Measurements from ENCODE around the gene HIGD1B.
"Not testable (repeated sequence)": the region's sequence is repeated elsewhere in the genome, so short reads cannot be mapped to it uniquely, and the experiment has no call there.

Gene HIGD1B

DNA sequence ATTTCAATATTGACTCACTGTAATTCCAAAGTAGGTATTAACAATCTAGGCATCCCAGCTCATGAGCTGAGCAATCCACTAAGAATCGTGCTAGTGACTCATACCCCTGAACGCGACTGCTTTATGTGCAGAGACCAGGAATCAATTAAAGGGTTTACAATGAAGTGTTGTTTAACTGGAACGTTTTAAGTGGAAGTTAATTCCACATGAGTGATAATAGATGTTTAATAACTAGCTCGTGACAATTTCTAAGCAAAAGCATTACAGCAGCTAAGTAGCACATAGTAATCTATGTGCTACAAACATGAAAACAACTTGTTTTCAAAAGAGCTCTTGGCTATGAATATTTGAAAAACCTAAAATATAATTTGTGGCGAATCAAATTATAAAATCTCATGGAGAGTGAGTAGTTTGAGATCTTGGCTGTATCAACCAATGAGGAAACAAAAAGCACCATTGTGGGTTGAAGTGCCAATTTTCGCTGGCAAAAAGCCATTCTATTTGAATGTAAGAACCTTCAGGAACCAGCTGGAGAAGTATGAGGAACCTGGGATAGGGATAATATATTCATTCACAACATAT is 27.0 kb upstream of the HIGD1B start:
- WGBS (ENCODE audit: insufficient coverage, insufficient read length), result no CpG with 5 or more reads among the region's 7 CpGs
- H3K9me3 ChIP-seq (ENCODE audit: control insufficient read depth, insufficient read depth, low read length), result no peaks in the 10 kb centered on the region
- no peaks in the 10 kb centered on the region for H3K27me3 ChIP-seq (ENCODE audit: control insufficient read depth, insufficient read depth, low read length)
- H3K36me3 ChIP-seq (ENCODE audit: control insufficient read depth, insufficient read depth, low read length), result no peaks in the 10 kb centered on the region
- H3K4me1 ChIP-seq (ENCODE audit: control insufficient read depth, insufficient read depth, low read length), result no peaks in the 10 kb centered on the region
- H3K4me3 ChIP-seq (ENCODE audit: low read length), result no peak overlapping the region
- no peak overlapping the region for H3K27ac ChIP-seq (ENCODE audit: low read length)
- DNase-seq (ENCODE audit: low read depth, low spot score), result no peak

DNA sequence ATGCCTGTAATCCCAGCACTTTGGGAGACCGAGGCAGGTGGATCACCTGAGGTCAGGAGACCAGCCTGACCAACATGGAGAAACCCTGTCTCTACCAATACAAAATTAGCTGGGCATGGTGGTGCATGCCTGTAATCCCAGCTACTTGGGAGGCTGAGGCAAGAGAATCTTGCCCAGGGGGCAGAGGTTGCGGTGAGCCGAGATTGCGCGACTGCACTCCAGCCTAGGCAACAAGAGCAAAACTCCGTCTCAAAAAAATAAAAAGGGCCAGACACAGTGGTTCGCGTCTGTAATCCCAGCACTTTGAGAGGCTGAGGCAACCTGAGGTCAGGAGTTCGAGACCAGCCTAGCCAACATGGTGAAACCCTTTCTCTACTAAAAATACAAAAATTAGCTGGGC is 22.4 kb upstream of the HIGD1B start:
- DNase-seq (ENCODE audit: low read depth, low spot score); H3K36me3 ChIP-seq (ENCODE audit: control insufficient read depth, insufficient read depth, low read length); H3K4me3 ChIP-seq (ENCODE audit: low read length); H3K4me1 ChIP-seq (ENCODE audit: control insufficient read depth, insufficient read depth, low read length); H3K9me3 ChIP-seq (ENCODE audit: control insufficient read depth, insufficient read depth, low read length); H3K27me3 ChIP-seq (ENCODE audit: control insufficient read depth, insufficient read depth, low read length); H3K27ac ChIP-seq (ENCODE audit: low read length): not testable (repeated sequence)
- WGBS (ENCODE audit: insufficient coverage, insufficient read length), result no CpG with 5 or more reads among the region's 9 CpGs

DNA sequence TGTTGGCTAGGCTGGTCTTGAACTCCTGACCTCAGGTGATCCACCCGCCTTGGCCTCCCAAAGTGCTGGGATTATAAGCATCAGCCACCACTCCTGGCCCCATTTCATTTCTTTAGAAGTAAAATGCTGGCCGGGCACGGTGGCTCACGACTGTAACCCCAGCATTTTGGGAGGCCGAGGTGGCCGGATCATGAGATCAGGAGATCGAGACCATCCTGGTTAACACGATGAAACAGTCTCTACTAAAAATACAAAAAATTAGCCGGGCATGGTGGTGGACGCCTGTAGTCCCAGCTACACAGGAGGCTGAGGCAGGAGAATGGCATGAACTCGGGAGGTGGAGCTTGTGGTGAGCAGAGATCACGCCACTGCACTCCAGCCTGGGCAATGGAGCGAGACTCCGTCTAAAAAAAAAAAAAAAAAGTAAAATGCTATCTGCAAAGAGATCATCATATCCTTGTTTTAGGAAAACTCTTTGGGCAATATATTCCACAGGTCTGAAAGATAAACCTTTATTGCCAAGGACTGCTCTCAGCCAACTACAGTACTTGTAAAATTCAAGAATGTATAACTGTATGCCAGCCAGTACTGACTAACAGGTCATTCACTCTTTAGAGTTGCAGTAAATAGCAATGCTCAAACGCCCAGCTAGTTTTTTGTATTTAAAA is 21.4 kb upstream of the HIGD1B start:
- no CpG with 5 or more reads among the region's 15 CpGs for WGBS (ENCODE audit: insufficient coverage, insufficient read length)
- Histone ChIP-seq H3K9me3 (ENCODE audit: control insufficient read depth, insufficient read depth, low read length) (no peaks in the 10 kb centered on the region), H3K4me3 (ENCODE audit: low read length) (no peak overlapping the region), H3K27me3 (ENCODE audit: control insufficient read depth, insufficient read depth, low read length) (no peaks in the 10 kb centered on the region), H3K36me3 (ENCODE audit: control insufficient read depth, insufficient read depth, low read length) (no peaks in the 10 kb centered on the region), H3K4me1 (ENCODE audit: control insufficient read depth, insufficient read depth, low read length) (no peaks in the 10 kb centered on the region), H3K27ac (ENCODE audit: low read length) (no peak overlapping the region)
- DNase-seq (ENCODE audit: low read depth, low spot score), result no peak

DNA sequence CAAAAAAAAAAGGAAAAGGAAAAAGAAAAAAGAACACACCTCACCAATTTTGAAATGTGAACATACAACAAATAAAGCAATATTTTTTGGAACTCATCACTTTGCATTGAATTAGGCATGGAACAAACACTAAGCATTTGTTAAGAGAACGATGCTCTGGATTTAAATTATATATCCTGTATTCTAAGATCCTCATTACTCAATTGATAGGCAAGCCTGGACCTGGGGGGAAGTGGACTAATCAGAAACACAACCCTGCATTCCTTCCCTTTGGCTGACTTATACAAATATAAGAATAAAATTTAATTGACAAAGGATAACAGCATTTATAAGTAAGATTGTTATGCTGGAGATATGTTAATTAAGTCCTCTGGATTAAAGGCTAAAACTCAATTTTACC is 19.8 kb upstream of the HIGD1B start:
- Histone ChIP-seq H3K9me3 (ENCODE audit: control insufficient read depth, insufficient read depth, low read length) (no peaks in the 10 kb centered on the region), H3K4me1 (ENCODE audit: control insufficient read depth, insufficient read depth, low read length) (no peaks in the 10 kb centered on the region), H3K27me3 (ENCODE audit: control insufficient read depth, insufficient read depth, low read length) (no peaks in the 10 kb centered on the region), H3K36me3 (ENCODE audit: control insufficient read depth, insufficient read depth, low read length) (no peaks in the 10 kb centered on the region), H3K27ac (ENCODE audit: low read length) (no peak overlapping the region), H3K4me3 (ENCODE audit: low read length) (no peak overlapping the region)
- WGBS (ENCODE audit: insufficient coverage, insufficient read length), result no CpG with 5 or more reads among the region's 1 CpG
- DNase-seq (ENCODE audit: low read depth, low spot score), result no peak

DNA sequence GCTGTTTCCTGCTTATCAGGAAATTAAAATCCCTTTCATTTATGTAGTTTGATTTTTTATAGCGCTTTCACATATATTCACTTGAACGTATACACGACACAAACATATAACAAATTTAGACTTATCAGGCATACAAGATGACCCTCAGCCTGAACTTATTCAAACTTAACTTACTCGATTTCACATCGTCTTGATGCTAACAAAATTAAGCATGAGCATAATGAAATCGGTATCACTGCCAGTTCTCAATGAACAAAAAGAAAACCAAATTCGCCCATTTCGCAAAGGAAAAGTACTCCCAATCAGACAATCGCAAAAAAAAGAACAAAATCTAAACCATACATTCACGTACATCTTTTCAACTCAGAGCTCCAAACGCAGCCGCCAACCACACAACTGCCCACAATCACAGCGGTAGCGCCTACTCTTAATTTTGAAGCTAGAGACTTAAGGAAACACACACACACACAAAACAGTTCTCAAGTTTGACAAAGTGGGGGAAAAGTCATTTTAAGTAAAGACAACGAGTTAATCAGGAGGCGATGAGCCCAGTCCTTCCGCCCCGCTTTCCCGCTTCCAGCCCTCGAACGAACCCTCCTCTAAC is 18.7 kb upstream of the HIGD1B start:
- WGBS (ENCODE audit: insufficient coverage, insufficient read length), result no CpG with 5 or more reads among the region's 21 CpGs
- Histone ChIP-seq H3K4me1 (ENCODE audit: control insufficient read depth, insufficient read depth, low read length) (no peaks in the 10 kb centered on the region), H3K9me3 (ENCODE audit: control insufficient read depth, insufficient read depth, low read length) (no peaks in the 10 kb centered on the region), H3K4me3 (ENCODE audit: low read length) (peak overlapping the region; percentile 96), H3K27ac (ENCODE audit: low read length) (no peak overlapping the region), H3K36me3 (ENCODE audit: control insufficient read depth, insufficient read depth, low read length) (no peaks in the 10 kb centered on the region), H3K27me3 (ENCODE audit: control insufficient read depth, insufficient read depth, low read length) (no peaks in the 10 kb centered on the region)
- DNase-seq (ENCODE audit: low read depth, low spot score), result no peak

DNA sequence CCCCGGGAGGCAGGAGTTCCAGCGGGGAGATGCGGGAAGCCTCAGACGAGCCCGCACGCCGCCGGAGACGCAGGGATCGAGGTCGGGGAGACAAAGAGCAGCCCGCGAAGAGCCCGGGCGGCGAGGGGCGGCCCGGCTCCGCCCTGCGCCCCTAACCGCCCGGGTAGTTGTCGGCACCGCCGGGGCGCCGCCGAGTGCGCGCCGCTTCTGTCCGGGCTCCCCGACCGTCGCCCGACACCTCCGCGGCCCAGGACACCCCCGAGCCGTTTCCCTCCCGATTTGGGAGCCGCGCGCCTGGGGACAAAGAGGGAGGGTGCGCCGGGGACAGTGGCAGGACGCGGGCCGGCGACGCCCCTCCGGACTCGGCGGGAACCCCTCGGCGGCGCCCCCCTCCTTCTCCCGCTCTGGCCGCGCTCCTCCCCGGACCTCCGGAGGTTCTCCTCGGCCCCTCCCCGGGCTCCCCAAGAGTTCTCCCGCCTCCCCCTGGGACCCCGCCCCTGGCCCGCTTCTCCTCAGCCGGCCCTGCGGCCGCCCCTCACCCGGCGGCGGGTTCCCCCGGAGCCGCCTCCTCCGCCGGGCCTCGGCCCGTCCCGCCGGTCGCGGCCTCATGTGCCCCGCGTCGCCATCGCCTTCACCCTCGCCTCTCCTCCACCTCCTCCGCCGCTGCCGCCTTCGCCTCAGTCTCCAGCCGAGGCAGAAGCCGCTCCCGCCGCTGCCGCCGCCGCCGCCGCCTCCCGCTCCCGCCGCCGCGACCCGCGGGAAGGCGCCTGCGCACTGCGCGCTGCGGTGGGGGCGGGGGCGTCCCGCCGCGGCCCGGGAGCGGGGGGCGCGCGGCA is 17.9 kb upstream of the HIGD1B start, which contains the start of gene GJC1:
Gene GJC1 (minus strand): TSS at position 765 of the 836 bp plus-strand sequence. CDS start 24,470 bp downstream, outside the sequence.
- WGBS (ENCODE audit: insufficient coverage, insufficient read length), result no CpG with 5 or more reads among the region's 123 CpGs
- Histone ChIP-seq H3K4me1 (ENCODE audit: control insufficient read depth, insufficient read depth, low read length) (no peaks in the 10 kb centered on the region), H3K27ac (ENCODE audit: low read length) (no peak within 1 kb of the TSS), H3K27me3 (ENCODE audit: control insufficient read depth, insufficient read depth, low read length) (no peaks in the 10 kb centered on the region), H3K4me3 (ENCODE audit: low read length) (peak within 1 kb of the TSS; percentile 96), H3K9me3 (ENCODE audit: control insufficient read depth, insufficient read depth, low read length) (no peaks in the 10 kb centered on the region), H3K36me3 (ENCODE audit: control insufficient read depth, insufficient read depth, low read length) (no peaks in the 10 kb centered on the region)
- DNase-seq (ENCODE audit: low read depth, low spot score), result no peak

DNA sequence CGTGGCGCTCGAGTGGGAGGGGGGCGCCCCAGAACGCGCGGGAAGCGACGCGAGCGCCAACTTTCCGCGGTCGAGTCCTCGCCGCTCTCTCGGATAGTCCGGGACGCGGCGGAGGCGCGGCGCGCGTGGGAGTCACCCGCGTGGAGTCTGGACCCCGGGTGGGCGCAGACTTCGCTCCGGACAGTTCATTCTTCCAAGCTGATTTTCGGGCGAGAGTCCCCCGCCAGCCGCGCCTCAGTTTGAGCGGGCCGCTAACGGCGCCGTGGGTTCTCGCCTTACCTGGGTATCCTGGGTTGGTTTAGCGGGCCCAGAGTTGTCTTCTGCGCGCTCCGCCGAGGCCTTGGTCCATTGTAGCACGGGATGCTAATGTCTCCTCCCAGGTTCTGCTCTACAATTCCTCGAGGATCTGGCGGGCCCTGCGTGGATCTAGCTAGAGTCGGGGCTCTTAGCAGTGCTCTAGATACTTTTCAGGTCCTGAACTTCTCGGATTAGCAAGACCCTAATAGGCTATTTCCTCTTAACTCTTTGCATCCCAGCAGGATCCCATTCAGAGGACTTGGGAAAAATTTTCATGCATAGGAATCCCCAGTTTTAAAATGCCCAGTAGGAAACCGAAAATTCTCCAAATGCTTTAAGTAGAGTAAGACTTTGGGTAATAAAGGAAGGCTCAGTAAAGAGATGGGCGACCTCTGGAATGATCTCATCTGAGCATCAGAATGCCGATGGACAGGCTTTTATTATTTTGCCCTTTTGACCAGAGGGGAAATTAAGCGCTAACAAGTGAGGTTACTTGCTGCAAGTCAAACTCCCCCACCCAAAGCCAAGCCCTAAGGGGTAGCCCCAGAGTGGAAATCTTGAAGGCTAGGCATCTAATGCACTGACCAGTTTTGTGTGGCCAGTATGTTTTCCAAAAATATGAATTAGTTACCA is 17.1 kb upstream of the HIGD1B start:
- no peak overlapping the region for H3K27ac ChIP-seq (ENCODE audit: low read length)
- no peaks in the 10 kb centered on the region for H3K9me3 ChIP-seq (ENCODE audit: control insufficient read depth, insufficient read depth, low read length)
- no peaks in the 10 kb centered on the region for H3K4me1 ChIP-seq (ENCODE audit: control insufficient read depth, insufficient read depth, low read length)
- WGBS (ENCODE audit: insufficient coverage, insufficient read length), result no CpG with 5 or more reads among the region's 58 CpGs
- peak overlapping the region; percentile 96; the same call in 1 of the 2 replicates for H3K4me3 ChIP-seq (ENCODE audit: low read length)
- H3K36me3 ChIP-seq (ENCODE audit: control insufficient read depth, insufficient read depth, low read length), result no peaks in the 10 kb centered on the region
- peak; percentile 63 for DNase-seq (ENCODE audit: low read depth, low spot score)
- no peaks in the 10 kb centered on the region for H3K27me3 ChIP-seq (ENCODE audit: control insufficient read depth, insufficient read depth, low read length)

DNA sequence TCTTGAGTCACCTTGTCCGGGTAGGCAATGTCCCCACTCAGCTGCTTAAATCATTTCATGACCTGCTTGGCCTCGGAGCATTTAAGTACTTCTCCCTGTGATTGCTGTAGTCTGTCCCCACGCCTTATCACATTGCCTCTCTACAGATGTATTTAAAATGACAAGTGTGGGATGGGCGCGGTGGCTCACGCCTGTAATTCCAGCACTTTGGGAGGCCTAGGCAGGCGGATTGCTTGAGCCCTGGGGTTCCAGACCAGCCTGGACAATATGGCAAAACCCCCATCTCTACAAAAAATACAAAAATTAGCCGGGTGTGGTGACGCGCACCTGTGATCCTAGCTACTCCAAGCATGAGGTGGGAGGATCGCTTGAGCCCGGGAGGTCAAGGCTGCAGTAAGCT is 16.3 kb upstream of the HIGD1B start:
- no peaks in the 10 kb centered on the region for H3K9me3 ChIP-seq (ENCODE audit: control insufficient read depth, insufficient read depth, low read length)
- H3K27ac ChIP-seq (ENCODE audit: low read length), result no peak overlapping the region
- no peaks in the 10 kb centered on the region for H3K36me3 ChIP-seq (ENCODE audit: control insufficient read depth, insufficient read depth, low read length)
- H3K27me3 ChIP-seq (ENCODE audit: control insufficient read depth, insufficient read depth, low read length), result no peaks in the 10 kb centered on the region
- no peak for DNase-seq (ENCODE audit: low read depth, low spot score)
- H3K4me1 ChIP-seq (ENCODE audit: control insufficient read depth, insufficient read depth, low read length), result no peaks in the 10 kb centered on the region
- no peak overlapping the region for H3K4me3 ChIP-seq (ENCODE audit: low read length)
- no CpG with 5 or more reads among the region's 12 CpGs for WGBS (ENCODE audit: insufficient coverage, insufficient read length)

DNA sequence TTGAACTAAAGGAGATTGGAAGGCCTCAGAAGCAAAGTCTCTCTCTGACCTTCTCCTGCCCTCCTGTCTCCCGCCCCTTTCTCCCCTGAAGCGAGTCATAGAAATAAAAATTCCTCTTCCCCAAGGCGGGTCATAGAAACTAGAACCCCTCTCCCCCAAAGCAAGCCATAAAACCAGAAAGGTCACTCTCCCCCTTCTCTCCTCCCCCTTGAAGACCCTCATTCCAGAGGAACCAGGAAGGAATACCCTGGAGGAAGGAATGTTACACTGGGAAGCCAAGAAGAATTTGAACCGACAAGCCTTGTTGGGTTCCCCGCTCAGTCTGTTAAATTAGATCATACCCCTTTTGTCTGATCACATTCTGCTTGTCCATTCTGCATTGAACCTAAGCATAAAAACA is 14.9 kb upstream of the HIGD1B start:
- WGBS (ENCODE audit: insufficient coverage, insufficient read length), result no CpG with 5 or more reads among the region's 5 CpGs
- no peaks in the 10 kb centered on the region for H3K9me3 ChIP-seq (ENCODE audit: control insufficient read depth, insufficient read depth, low read length)
- no peaks in the 10 kb centered on the region for H3K27me3 ChIP-seq (ENCODE audit: control insufficient read depth, insufficient read depth, low read length)
- H3K36me3 ChIP-seq (ENCODE audit: control insufficient read depth, insufficient read depth, low read length), result no peaks in the 10 kb centered on the region
- no peak overlapping the region for H3K4me3 ChIP-seq (ENCODE audit: low read length)
- no peak overlapping the region for H3K27ac ChIP-seq (ENCODE audit: low read length)
- H3K4me1 ChIP-seq (ENCODE audit: control insufficient read depth, insufficient read depth, low read length), result no peaks in the 10 kb centered on the region
- DNase-seq (ENCODE audit: low read depth, low spot score), result no peak

Measured in iPS DF 6.9 (cell line).